GM12873 (cell line): ENCODE measurements around the gene OCEL1.
A peak's percentile ranks its signal among the peaks of the same experiment; 100 is the strongest.

Experiments
- CTCF ChIP-seq: IDR thresholded peaks from 2 replicates; pipeline ENCODE4 v1.5.1; 2012; ENCODE audit warnings: low read depth, mild to moderate bottlenecking, moderate library complexity, low read length, control low read depth; ENCODE audit not compliant: insufficient read depth; ENCODE audit errors: missing control alignments

OCEL1 gene

GRCh38 chr19:17226002-17226933 lies at the start of gene OCEL1:
TSS of gene OCEL1 (plus strand) at chr19:17226226. CDS start at chr19:17226248, 22 bp downstream.
- no peak for TF ChIP-seq CTCF

DNA sequence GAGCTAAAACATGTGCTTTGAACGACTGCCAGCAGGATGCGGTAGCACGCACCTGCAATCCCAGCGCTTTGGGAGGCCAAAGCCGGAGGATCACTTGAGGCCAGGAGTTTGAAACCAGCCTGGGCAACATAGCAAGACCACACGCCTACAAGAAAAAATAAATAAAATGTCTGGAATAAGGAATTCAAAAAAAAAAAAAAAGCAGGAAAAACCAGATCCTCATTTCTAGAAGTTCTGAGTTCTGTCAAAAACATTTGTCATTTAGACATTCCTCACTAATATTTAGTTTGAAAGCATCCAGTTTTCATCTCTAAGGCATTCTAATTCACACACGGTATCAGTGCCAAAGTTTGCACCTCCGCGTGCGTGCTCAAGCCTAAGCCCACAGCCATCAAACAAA lies 47.7 kb upstream of the OCEL1 start:
- TF ChIP-seq CTCF: no peak

GRCh38 chr19:17180997-17181702 lies 44.9 kb upstream of the OCEL1 start:
- no peak for TF ChIP-seq CTCF

- peak; percentile 51 for TF ChIP-seq CTCF
Observed at GRCh38 chr19:17183271-17183761, 42.7 kb upstream of the OCEL1 start.

GRCh38 chr19:17183858-17184321 lies 42.1 kb upstream of the OCEL1 start:
- no peak for TF ChIP-seq CTCF

DNA sequence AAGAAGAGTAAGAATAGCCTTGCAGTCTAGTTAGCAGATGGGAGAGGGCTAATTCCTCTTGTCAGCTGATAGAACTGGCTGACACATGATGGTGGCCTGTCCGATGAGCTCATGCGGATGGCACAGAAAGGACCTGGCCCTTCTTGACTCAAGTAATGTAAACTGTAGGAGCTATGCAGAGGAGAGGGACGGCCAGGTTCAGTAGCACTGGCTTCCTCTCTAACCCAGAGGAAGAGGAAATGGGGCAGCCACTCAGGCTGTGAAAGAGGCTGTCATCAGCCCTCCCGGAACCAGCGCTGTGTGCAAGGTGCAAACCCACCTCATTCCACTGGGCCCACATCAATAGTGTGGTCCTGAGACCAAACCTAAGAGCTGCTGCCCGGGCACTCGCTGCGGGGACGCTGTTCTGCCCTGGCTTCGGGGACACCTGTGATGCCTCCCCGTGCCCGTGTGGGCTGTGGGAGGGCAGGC lies 41.6 kb upstream of the OCEL1 start:
- TF ChIP-seq CTCF: no peak

DNA sequence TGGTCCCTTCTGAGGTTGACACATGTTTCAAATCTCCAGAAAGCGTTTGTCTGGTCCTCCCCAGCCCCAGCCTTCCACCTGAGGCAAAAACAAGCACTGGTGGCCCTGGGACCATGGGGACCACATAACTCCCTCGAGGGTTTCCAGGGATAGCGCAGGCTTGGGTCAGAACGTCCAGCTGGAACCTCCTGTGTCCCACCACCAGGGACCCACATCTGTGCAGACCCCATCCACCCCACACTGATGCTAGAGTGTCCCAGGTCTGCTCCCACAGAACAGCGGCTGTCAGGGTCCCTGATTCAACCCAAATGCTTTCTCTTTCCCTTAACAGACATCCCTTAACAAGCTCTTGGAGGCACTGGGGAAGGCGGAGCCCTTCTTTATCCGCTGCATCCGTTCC lies 40.4 kb upstream of the OCEL1 start:
- TF ChIP-seq CTCF: no peak
